Jurkat, Clone E6-1 (cell line): ENCODE results near the gene KIF12.

Source experiments
- DNase-seq: peaks from one replicate; pipeline ENCODE4 v3.0.0-alpha.2; 2011; ENCODE audit warnings: low read depth, low spot score
- H3K4me3 ChIP-seq: 2 replicates; pipeline ENCODE4 v1.5.1; 2011; ENCODE audit warnings: mild to moderate bottlenecking, low read length, control low read depth, moderate library complexity

Gene KIF12

DNA sequence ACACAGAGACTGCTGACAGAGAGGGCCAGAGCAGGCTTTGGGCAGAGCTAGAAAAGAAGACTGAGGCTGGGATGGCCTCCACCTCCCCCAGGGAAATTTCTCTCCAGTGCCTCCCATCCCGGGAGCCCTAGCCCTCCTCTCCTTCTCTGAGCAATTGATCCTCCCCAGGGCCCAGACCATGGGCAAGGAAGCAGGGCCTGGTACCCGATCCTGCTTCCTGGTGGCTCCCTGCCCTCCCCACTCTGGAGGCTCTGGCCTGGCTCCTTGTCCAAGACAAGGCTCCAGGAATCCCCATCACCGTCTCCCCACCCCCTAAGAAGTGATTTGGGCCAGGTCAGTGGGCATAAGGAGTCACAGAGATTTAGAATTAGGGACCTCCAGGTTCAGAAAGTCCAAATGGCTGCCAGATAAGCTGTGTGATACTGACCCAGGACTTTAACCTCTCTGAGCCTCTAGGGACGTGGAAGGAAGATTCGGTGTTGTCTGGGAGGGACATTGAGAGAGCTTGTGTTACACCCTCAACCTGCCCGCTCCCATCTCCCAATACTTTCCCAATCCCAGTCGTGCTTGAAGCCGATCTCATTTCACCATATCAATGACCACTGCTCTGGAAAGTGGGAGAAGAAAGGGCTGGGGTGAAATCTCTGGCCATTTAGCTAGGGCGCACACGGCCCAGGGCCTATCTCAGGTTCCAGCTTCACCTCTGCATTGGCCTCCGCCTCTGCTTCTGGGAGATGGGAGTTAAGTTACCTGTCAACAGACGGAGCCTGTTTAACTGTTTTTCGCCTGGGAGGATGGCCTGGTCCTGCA lies 25.8 kb upstream of the KIF12 start:
- DNase-seq, result no peak
- H3K4me3 ChIP-seq, result no peak overlapping the region

DNA sequence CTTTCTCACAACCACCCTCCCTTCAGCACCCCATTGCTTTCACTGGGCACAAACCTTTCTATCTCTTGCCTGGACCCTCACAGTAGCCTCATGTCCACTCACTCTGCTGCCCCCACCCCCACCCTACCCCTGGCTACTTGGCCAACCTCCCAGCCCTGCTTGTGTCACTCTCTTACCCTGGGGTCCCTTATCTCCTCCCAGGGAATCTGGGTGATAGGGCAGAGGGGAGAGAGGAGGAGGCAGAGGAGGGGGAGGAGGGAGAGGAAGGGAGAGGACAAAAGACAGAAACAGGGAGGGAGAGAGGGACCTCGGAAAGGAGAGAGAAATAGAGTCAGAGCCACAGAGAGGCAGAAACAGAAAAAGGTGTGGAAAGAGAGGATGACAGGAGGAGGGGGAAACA lies 25.0 kb upstream of the KIF12 start:
- no peak for DNase-seq
- H3K4me3 ChIP-seq, result no peak overlapping the region

DNA sequence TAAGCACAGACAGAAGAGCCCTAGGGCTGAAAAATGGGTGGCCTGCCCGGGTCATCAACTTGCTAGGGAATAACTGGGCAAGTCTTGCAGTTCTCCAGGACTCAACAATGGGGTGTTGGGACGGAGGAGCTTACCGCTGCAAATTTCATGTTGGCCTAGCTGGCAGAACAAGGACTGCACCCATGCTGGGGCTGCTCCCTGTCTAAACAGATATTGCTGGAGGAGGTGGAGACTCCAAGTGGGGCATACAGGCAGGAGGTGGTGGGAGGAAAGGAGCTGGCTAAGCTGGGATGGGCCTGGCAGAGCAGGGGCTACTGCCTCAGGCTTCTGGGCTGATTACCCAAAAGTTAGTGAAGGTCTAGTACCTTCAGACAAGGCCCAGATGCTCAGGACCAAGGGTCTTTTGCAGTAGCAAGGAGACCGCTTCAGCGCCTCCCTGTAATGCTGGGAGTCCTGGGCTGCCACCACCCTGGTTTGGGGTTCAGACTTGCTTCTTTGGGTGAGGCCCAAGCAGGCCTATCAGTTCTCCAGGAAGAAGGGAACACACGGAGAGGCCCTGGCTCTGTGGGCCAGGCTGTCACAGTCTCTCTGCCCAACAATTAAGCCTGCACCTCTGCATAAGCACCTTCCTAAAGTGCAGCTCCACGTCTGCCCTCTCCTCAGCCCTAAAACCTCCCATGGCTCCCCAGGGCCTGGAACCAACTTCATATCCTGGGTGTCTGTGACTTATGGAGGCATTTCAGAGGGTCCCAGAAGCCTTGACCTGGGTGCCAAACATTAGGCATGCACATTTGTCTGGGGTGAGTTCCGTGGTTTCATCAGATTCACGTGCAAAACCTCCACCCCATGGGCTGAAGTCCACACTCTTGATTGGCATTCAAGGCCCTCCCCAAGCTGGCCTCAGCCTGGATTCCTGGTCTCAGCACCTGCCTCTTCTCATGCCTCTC lies 24.2 kb upstream of the KIF12 start:
- H3K4me3 ChIP-seq, result no peak overlapping the region
- no peak for DNase-seq

DNA sequence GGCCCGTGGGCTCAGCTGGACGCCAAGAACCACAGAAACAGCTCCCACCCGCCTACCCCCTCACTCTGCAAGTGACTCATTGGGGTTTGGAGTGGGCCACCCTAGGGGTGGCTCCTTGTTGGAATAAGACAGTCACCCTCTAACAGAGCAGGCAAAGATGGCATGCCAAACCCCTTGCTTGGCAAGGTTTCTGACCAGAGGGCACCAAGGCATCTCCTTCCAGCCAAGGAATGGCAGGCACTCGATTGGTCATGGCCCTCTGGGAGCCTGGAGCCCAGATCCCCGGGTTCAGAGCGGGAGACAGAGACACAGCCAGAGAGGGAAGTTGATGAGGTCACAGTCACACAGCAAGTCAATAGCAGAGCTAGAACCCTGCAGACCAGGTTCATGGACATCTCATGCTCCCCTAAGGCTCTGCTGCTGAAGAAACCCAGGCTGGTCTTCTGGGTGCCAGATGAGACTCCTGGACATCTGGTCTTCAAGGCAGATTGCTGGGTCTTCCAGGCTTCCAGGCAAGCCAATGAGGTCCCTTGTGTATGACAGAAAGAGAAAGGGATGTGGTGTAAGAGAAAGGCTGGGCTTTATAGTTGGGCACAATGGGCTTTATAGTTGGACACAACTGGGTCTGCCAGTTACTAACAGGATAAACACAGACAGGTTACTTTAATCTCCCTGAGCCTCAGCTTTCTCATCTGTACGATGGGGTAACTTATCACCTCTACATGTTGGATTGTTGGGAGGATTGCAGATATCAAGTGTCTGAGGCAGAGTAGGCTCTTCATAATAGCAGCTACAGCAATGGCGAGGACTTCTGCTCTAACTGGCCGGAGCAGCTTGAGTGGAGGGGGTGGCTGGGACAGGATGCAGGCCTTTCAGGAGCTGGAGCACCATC lies 23.3 kb upstream of the KIF12 start:
- H3K4me3 ChIP-seq, result no peak overlapping the region
- DNase-seq, result no peak

DNA sequence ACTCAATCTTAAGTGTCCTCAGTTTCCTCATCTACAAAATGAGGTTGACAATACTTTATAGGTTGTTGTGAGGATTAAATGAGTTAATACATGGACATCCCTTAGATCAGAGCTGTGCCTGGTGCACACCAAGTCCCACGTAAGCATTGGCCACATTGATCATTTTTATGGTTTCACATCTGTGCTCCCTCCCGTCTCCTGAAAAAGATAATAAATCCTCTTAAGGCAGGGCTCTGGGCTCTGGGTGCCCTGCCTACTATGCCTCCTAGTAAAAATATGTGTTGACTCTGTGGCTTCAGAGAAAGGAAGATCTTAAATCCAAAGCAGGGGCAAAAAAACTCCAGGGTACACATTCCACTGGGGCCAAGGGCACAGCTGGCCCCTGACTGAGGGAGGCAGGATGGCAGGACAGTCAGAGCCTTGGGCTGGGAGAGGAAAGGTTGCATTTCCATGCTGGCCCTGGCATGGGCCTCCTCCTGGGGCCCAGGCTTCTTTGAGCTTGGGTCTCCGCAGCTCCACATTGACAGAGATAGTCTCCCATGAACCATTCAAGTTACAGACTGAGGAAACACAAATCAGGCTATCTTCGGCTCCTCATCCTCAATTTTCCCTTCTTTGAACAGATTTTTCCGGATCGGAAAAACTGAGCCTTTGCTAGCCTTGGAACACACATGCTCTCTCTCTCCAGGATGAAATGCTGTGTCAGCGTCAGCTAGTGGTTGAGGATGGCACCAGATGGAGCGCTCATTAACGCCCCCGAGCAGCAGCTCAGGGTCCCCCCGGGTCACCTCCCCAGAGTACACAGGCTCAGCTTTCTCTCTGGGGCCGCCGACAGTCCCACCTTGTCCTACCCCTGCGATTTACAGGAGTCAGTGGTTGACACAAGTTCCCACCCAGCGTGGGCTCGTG lies 22.4 kb upstream of the KIF12 start:
- H3K4me3 ChIP-seq, result no peak overlapping the region
- DNase-seq, result no peak

DNA sequence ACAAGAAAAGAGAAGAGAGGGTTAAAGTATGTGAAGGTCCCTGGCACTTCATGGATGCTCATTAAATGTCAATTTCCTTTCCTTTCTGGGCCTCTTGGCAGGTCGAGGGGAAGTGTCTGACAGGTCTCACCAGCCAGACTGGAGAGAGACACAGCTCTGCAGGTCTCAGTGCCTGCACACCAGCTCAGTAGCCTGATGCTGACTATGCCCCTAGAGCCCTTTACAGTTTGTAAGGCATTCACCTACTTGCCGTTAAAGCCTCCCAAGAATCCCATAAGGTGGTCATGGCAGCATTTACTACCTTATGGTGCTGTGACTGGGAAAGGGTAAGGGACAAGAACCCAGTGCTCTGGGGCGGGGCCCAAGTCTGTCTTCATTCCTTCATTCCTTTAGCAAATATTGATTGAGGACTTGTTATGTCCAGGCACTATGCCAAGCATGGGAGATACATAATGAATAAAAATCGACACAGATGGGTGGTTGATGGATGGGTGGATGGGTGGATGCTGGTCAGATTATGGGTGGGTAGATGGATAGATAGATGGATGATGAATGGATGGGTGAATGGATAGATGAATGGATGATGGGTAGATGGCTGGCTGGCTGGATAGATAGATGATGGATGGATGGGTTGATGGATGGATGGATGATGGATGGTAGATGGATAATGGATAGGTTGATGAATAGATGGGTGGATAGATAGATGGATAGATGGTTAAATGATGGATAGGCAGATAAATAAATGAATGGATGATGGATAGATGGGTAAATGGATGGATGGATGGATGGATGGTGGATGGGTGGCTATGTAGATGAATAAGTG lies 21.3 kb upstream of the KIF12 start:
- no peak overlapping the region for H3K4me3 ChIP-seq
- no peak for DNase-seq

DNA sequence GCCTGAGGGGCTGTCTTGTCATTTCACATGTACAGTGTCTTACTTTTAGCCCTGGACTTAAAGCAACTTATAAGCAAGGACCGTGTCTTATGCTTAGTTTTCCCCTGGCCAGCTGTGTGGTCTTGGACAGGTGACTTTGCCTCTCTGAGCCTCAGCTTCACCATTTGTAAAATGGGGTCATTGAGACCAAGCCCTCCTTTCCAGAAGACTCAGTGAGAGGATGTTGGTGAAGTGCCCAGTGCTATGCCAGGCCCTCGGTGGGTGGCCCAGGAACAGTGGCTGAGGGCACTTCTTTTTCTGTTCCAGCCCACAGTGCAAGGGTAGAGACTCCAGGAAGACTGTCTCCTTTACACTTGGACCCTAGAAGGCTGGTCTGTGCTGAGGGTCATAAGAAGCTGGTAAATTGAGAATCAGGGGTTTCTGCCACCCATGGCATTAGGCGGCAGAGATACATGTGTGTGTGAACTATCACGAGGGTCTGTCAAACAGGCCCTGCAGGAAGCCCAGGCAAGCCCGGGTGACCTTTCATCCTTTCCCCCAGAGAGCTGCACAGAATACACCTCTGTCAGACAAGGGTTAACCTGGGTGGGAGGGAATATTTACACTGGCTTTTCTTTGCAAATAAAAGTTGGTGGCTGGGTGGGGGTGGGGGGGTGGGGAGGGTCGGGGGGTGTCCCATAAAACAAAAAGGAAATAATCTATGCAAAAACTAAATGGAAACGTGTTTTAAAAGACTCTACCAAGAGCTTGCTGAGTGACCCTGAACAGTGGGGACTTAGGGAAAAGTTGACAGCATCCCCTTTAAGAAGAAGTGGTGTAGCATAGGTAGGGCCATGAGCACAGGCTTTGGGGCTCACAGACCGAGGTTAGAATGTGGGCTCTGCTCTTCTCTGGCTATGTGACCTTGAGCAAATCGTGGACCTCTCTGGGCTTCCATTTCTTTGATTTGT lies 20.4 kb upstream of the KIF12 start:
- no peak overlapping the region for H3K4me3 ChIP-seq
- DNase-seq, result no peak

DNA sequence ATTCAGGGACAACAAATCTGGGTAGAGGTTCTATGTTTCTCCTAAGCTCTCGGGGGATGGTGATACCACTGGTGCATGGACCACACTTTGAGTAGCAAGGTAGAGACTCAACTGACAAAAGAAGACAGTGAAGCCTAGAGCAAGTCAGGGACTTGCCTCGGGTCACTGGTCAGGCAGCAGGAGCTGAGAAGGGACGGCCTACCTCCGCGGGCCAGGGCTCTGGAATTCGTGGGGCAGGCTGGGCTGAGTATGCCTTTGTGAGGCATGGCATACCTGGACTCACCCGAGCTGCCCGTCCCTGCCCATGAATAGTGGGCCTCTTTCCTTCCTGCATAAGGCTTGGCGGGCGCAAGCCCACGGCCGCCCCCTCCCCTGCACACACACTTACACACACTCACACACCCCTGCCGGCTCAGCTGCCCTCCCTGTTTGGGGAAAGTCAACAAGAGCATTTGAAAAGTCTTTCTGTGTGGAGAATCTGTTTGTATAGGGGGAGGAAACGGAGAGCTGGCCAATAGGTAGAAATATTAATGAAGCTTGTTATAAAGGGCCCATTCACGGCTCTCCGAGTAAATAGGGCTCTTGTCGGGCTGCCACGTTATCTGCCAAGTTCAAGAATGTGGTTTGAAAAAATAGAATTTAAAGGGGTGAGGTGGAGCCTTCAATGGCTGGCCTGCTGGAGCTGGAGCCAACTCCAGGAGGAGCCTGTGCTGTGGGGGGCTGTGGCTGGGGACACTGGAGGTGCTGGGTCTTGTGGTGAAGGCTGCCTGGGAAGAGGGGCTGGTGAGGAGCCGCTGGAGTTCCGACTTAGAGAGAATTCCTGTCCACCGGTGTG lies 19.1 kb upstream of the KIF12 start:
- no peak overlapping the region for H3K4me3 ChIP-seq
- no peak for DNase-seq

DNA sequence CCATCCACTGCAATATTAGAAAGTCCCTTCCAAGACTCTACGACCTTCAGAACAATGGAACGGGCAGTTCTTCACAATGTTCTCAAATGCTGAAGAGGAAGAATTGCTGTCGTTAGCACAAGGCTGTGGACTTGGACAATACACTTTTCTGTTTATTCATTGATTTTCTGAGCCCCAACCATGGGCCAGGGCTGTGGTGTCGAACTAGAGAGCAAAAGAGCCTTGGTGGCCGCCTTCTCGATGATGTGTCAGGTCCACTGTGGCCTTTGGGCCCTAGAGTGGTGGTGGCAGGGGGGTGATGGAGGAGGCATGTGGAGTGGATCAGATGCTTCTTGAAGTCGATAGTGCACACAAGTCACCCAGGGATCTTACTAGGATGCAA lies 18.5 kb upstream of the KIF12 start:
- DNase-seq, result no peak
- no peak overlapping the region for H3K4me3 ChIP-seq

DNA sequence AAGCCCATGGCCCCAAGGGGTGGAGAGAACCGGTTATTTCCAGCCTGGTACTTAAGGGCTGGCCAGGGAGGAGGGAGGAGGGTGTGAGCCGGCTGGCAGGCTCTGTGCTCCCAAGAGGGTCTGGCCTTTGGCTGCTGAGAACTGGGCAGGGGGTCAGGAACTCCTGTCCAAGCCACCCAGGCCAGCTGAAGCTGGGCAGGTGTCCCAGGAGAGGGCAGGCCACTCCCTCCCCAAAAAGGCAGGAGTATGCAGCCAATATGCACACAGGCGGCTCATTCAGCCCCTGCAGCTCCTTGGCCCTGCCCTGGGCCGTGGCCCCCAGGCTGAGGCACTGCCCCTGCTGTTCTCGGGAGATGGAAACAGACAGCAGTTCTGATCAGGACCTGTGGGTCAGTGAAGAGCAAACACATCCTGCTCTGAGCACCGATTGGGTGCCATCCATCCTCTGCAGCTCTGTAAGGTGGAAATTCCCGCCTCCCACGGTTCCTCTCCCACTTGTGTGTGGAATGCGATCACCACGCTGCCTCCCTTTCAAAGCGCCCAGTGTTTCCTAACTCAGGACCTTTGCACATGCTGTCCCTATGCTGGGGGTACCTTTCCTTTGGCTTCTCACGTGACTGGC lies 17.1 kb upstream of the KIF12 start:
- H3K4me3 ChIP-seq, result no peak overlapping the region
- no peak for DNase-seq

DNA sequence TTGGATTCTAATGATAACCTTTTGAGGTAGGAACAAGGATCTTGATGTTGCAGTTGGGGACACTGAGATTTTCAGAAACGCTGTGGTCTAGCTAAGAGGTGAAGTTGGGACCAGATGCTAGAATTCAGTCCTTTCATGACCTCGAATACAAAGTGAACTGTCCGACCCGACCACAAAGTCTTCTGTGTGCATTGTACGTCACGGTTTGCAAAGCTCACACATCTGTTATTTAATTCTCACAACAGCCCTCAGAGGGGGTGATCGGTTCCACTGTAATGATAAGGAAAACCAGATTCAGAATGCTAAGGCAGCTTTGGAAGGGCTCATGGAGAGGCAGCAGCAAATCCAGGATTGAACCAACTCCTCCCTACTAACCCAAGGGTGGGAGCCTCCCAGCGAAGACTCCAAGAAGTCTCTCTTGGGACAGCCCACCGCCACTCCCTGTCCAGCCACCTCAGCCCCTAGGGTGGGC lies 16.6 kb upstream of the KIF12 start:
- DNase-seq, result no peak
- H3K4me3 ChIP-seq, result no peak overlapping the region

DNA sequence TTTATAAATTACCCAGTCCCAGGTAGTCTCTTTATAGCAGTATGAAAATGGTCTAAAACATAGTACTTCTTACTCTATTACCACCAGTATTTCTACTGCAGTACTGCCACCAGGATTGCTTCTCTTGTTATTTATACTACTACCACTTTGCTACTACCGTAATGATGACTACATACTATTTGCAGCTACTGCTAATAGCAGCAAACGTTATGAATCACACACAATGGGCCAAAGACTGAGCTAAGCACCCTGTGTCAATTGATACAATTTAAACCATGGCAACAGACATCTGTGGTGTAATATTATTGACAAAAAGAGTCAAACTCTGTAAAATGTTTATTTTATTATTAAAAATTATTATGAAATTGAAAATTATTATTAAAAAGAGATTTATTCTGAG lies 15.3 kb upstream of the KIF12 start:
- H3K4me3 ChIP-seq, result no peak overlapping the region
- no peak for DNase-seq

DNA sequence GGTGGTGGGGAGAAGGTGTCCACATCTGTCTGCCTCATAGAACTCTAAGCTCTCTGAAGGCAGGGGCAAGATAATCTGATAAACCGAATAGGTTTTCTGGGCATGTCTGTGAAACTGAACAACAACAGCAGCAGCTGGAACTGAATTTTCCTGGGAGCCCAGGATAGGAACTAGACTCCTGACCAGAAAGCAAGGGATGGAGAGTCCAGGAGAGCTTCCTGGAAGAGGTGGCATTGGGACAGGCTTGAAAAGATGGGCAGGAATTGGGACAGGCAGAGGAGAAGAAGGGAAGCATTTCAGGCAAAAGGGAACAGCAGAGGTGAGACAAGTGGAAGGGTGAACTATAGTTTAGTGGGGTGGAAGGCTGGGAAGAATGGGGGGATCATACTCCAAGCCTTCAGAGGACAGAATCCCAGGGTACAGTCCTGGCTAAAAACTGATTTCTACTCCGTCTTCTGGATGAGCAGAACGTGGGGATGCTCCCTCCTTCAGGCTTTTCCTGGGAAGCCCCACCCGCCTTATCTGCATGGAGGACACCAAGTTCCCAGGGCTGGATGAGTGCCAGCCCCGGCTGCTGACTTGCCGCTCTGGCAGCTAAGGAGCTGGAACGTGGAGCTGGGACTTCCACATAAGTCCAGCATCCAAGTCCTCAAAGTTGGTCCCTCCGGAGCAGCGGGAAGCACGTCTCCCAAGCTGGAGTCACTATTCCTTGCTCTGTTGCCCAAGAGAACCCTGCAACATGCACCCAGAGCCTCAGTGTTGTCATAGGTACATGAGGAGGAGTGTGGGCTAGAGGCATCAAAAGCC lies 13.9 kb upstream of the KIF12 start:
- DNase-seq, result no peak
- no peak overlapping the region for H3K4me3 ChIP-seq

DNA sequence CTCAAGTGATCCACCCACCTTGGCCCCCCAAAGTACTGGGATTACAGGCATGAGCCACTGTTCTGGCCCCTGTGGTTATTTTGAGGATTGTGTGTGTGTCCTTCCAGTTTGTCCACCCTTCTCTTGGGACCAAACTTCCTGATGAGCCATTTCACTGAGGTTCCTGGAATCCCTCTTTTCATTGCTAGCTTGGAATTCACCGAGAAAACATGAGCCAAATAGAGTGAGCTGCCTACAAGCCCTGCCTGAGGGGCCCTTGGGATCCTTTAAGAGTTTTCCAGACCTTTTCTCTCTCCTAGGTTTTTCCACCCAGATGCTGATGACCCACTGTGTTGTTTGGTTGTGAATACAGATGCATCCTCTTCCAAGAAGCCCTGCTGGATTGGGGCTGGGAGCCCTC lies 13.2 kb upstream of the KIF12 start:
- no peak overlapping the region for H3K4me3 ChIP-seq
- DNase-seq, result no peak
